ENCODE measurements around the gene GASK1A. TPM values are rescaled to one million over a fixed set of nuclear protein-coding genes. Genes with fewer than 3 reads are reported as not detected.

GASK1A gene
- total RNA-seq, 1 experiment from 2014 or later, result not detected

DNA sequence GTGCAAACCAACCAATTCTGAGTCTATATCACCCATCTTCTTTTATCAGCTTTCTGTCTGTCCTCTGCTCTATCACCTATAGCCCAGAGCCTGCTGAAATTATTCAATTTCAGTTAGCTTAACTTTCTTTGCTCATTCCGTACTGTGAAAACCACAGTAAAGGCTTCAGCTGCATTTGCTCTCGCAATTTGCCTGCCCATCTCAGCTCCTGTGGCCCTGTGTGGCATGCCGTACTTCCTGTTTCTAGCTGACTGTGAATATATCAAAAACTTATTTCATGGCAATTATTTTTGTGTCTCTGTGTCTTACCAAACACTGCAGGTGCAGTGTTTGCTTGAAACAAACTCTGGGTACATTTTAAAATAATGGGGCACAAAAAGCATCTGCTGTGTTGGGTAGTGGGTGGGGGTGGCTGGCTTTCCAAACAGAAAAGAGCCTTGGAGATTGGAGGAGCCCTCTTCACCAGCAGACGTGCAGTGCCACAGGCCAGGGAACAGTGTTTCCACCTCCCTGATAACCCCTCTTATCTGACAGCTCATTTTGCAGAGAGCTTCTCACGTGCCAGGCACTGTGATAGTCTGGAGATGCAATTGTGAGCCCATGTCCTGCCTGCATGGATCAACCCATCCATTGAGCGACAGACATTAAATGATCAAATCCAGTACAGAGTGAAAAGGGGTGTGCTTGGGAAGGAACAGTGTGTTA lies 45.2 kb downstream of the GASK1A start:
- H3K36me3 ChIP-seq (ENCODE audit: low read depth), result no peaks in the 10 kb centered on the region
- peaks cover 4% of the 10 kb centered on the region; the same call in 1 of the 2 replicates for H3F3A ChIP-seq (ENCODE audit: insufficient read depth, low read depth)
- POLR2A ChIA-PET (ENCODE audit: unreplicated experiment), result interaction anchor here (0.8 kb wide), 1 partner anchor 12 kb away, joined by 8 read pairs; no protein-coding TSS in a partner anchor
- H3K79me2 ChIP-seq (ENCODE audit: low read depth), result no peaks in the 10 kb centered on the region
- TF ChIP-seq, protein P1, sequence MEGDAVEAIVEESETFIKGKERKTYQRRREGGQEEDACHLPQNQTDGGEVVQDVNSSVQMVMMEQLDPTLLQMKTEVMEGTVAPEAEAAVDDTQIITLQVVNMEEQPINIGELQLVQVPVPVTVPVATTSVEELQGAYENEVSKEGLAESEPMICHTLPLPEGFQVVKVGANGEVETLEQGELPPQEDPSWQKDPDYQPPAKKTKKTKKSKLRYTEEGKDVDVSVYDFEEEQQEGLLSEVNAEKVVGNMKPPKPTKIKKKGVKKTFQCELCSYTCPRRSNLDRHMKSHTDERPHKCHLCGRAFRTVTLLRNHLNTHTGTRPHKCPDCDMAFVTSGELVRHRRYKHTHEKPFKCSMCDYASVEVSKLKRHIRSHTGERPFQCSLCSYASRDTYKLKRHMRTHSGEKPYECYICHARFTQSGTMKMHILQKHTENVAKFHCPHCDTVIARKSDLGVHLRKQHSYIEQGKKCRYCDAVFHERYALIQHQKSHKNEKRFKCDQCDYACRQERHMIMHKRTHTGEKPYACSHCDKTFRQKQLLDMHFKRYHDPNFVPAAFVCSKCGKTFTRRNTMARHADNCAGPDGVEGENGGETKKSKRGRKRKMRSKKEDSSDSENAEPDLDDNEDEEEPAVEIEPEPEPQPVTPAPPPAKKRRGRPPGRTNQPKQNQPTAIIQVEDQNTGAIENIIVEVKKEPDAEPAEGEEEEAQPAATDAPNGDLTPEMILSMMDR (conservative IDR thresholded peaks at IDR 0.05), result no peak
- TF ChIP-seq EZH2 (IDR thresholded peaks at IDR 0.05; ENCODE audit: low read depth), result no peak
- no peak for DNase-seq
- H4K20me1 ChIP-seq (ENCODE audit: insufficient read depth), result no peaks in the 10 kb centered on the region
- BruUV-seq (replicated peaks), result no TSS peak
- H2AFZ ChIP-seq, result no peak overlapping the region
- no peaks in the 10 kb centered on the region for H3K9me3 ChIP-seq (ENCODE audit: insufficient read depth, low read depth)
- CTCF ChIA-PET, result no interaction called here
- H3K27me3 ChIP-seq (ENCODE audit: insufficient read depth, low read depth), result no peaks in the 10 kb centered on the region
- H3K4me3 ChIP-seq, result no peak overlapping the region
- H3K4me1 ChIP-seq (replicated peaks; ENCODE audit: insufficient read depth), result peaks cover 51% of the 10 kb centered on the region
- H3K4me2 ChIP-seq, result no peak overlapping the region
- intact Hi-C loops (cut with micrococcal nuclease; ENCODE audit: unreplicated experiment), result no loop called here
- no peaks in the 10 kb centered on the region for H3K9me2 ChIP-seq (ENCODE audit: insufficient read depth)
- H3K27ac ChIP-seq, result no peak overlapping the region

DNA sequence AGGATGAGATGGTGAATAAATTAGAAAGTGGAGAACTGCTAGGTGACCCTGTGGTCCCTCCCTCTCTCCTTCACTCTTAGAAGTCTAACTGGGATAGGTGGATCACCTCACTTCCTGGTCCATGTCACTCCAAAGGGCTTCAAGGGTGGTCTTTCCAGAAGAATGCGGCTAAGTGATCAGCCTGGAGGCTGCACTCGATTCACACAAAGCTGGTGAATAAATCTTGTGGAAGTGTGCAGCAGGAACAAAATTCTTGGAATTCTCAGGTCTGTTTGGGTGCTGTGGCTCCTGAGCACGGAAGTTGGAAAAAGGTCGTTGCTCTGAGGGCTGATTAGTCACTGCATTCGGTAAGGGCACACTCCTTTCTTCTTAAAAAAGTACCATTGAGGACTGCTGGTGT lies 46.3 kb downstream of the GASK1A start:
- TF ChIP-seq EZH2 (IDR thresholded peaks at IDR 0.05; ENCODE audit: low read depth), result no peak
- TF ChIP-seq, protein P1 (conservative IDR thresholded peaks at IDR 0.05), result no peak
- peak overlapping the region; percentile 60 for H3K4me2 ChIP-seq
- no peaks in the 10 kb centered on the region for H3K36me3 ChIP-seq (ENCODE audit: low read depth)
- intact Hi-C loops (cut with micrococcal nuclease; ENCODE audit: unreplicated experiment), result no loop called here
- no peak overlapping the region for H3K4me3 ChIP-seq
- no peaks in the 10 kb centered on the region for H3K9me3 ChIP-seq (ENCODE audit: insufficient read depth, low read depth)
- peak overlapping the region; percentile 48 for H2AFZ ChIP-seq
- no peak for DNase-seq
- no peaks in the 10 kb centered on the region for H3K79me2 ChIP-seq (ENCODE audit: low read depth)
- ChIA-PET CTCF (no interaction called here), POLR2A (ENCODE audit: unreplicated experiment) (no interaction called here)
- H4K20me1 ChIP-seq (ENCODE audit: insufficient read depth), result no peaks in the 10 kb centered on the region
- H3K4me1 ChIP-seq (replicated peaks; ENCODE audit: insufficient read depth), result peaks cover 50% of the 10 kb centered on the region
- H3F3A ChIP-seq (ENCODE audit: insufficient read depth, low read depth), result peaks cover 4% of the 10 kb centered on the region; the same call in 1 of the 2 replicates
- BruUV-seq (replicated peaks), result no TSS peak
- no peaks in the 10 kb centered on the region for H3K27me3 ChIP-seq (ENCODE audit: insufficient read depth, low read depth)
- no peaks in the 10 kb centered on the region for H3K9me2 ChIP-seq (ENCODE audit: insufficient read depth)
- peak overlapping the region; percentile 28; the same call in 1 of the 2 replicates for H3K27ac ChIP-seq

DNA sequence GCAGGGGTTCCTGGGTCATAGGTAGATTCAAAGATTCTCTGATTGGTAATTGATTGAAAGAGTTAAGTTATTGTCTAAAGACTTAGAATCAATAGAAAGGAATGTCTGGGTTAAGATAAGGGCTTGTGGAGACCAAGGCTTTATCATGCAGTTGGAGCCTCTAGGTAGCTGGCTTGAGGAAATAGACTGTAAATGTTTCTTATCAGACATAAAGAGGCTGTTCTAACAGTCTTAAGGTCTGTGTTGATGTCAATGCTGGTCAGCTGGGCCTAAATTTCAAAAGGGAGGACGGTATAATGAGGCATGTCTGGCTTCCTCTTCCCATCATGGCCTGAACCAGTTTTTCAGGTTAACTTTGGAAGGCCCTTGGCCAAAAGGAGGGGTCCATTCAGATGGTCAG lies 48.9 kb downstream of the GASK1A start:
- intact Hi-C loops (cut with micrococcal nuclease; ENCODE audit: unreplicated experiment), result no loop called here
- H3K4me1 ChIP-seq (replicated peaks; ENCODE audit: insufficient read depth), result peaks cover 50% of the 10 kb centered on the region
- H3K9me2 ChIP-seq (ENCODE audit: insufficient read depth), result no peaks in the 10 kb centered on the region
- H2AFZ ChIP-seq, result no peak overlapping the region
- H3K9me3 ChIP-seq (ENCODE audit: insufficient read depth, low read depth), result no peaks in the 10 kb centered on the region
- peaks cover 4% of the 10 kb centered on the region; the same call in 1 of the 2 replicates for H3F3A ChIP-seq (ENCODE audit: insufficient read depth, low read depth)
- ChIA-PET CTCF (no interaction called here), POLR2A (ENCODE audit: unreplicated experiment) (no interaction called here)
- H3K4me2 ChIP-seq, result no peak overlapping the region
- H3K27me3 ChIP-seq (ENCODE audit: insufficient read depth, low read depth), result no peaks in the 10 kb centered on the region
- H3K36me3 ChIP-seq (ENCODE audit: low read depth), result no peaks in the 10 kb centered on the region
- H3K79me2 ChIP-seq (ENCODE audit: low read depth), result no peaks in the 10 kb centered on the region
- DNase-seq, result no peak
- H3K4me3 ChIP-seq, result no peak overlapping the region
- H4K20me1 ChIP-seq (ENCODE audit: insufficient read depth), result no peaks in the 10 kb centered on the region
- no peak for TF ChIP-seq EZH2 (IDR thresholded peaks at IDR 0.05; ENCODE audit: low read depth)
- TF ChIP-seq, protein P1 (conservative IDR thresholded peaks at IDR 0.05), result no peak
- H3K27ac ChIP-seq, result no peak overlapping the region
- no TSS peak for BruUV-seq (replicated peaks)

Measured in PC-9 (cell line).